ENCODE results near the gene PIP5K1B. TPM values are rescaled to one million over a fixed set of nuclear protein-coding genes. Genes with fewer than 3 reads are reported as not detected.

Gene PIP5K1B
- total and polyA plus RNA-seq, 2 of the 13 experiments (the other 11 are each of a cell fraction or from before 2014, with no cell fraction given) = 15.8 to 17.5 TPM

GRCh38 chr9:68905129-68905528 lies 200.1 kb downstream of the PIP5K1B start:
- Histone ChIP-seq H3K9ac (ENCODE audit: insufficient read depth, low read depth, low read length) (no peak overlapping the region), H3K4me1 (ENCODE audit: insufficient read depth, low read length) (no peaks in the 10 kb centered on the region), H2AFZ (ENCODE audit: low read length) (no peak overlapping the region), H3K36me3 (replicated peaks in 1 of 2; ENCODE audit: control insufficient read depth in 1 of 2, insufficient read depth in 2 of 2, low read length in 2 of 2) (peaks cover 0 to 5% of the 10 kb centered on the region in 2 experiments; a peak in 1 of 5 replicates), H3K27me3 (ENCODE audit: control insufficient read depth in 1 of 2, insufficient read depth in 2 of 2, low read length in 2 of 2) (no peaks in the 10 kb centered on the region), H4K20me1 (ENCODE audit: insufficient read depth, low read length) (no peaks in the 10 kb centered on the region), H3K4me2 (ENCODE audit: low read depth, low read length) (no peak overlapping the region), H3K27ac (ENCODE audit: extremely low read length, insufficient read depth, low read length) (no peak overlapping the region), H3K9me3 (ENCODE audit: low read length) (no peaks in the 10 kb centered on the region), H3K4me3 (replicated peaks in 1 of 3; ENCODE audit: insufficient read depth in 1 of 3, low read depth in 2 of 3, low read length in 3 of 3) (no peak overlapping the region), H3K79me2 (ENCODE audit: insufficient read depth, low read length) (no peaks in the 10 kb centered on the region)
- FAIRE-seq (no peak), ATAC-seq (no peak), DNase-seq (ENCODE audit: low spot score) (no peak)
- BruUV-seq (replicated peaks) = no TSS peak
- intact Hi-C loops (cut with micrococcal nuclease; ENCODE audit: unreplicated experiment) (no loop called here), in situ Hi-C loops (cut with HindIII; ENCODE audit: extremely low pct_ligation_motif_present, low pct_unique_long_range_greater_than_20kb) (no loop called here)
- POLR2A ChIA-PET = no interaction called here
- CTCF ChIA-PET (ENCODE audit: low intra/inter-chr PET ratio, low total read pairs) = no interaction called here
- TF ChIP-seq ZBTB43 (CRISPR knock-in tag; conservative IDR thresholded peaks at IDR 0.05) (no peak), CBX5 (CRISPR knock-in tag; IDR thresholded peaks at IDR 0.05; ENCODE audit: borderline replicate concordance) (no peak), ZSCAN22 (CRISPR knock-in tag; IDR thresholded peaks at IDR 0.05) (no peak), NR2C2 (CRISPR knock-in tag; IDR thresholded peaks at IDR 0.05; ENCODE audit: borderline replicate concordance) (no peak), MTA3 (CRISPR knock-in tag; IDR thresholded peaks at IDR 0.05) (no peak), ZNF513 (CRISPR knock-in tag; conservative IDR thresholded peaks at IDR 0.05) (no peak), ATF2 (CRISPR knock-in tag; IDR thresholded peaks at IDR 0.05) (no peak), PITX1 (CRISPR knock-in tag; IDR thresholded peaks at IDR 0.05) (no peak), TCF12 (IDR thresholded peaks at IDR 0.05) (no peak), TCF12 (CRISPR knock-in tag; IDR thresholded peaks at IDR 0.05) (no peak), SATB2 (CRISPR knock-in tag; IDR thresholded peaks at IDR 0.05) (no peak), ZFP37 (CRISPR knock-in tag; IDR thresholded peaks at IDR 0.05; ENCODE audit: borderline replicate concordance) (no peak), RBFOX2 (IDR thresholded peaks at IDR 0.05; ENCODE audit: low read depth, low read length) (no peak), ZNF674 (CRISPR knock-in tag; IDR thresholded peaks at IDR 0.05; ENCODE audit: low read depth) (no peak), ZMYM4 (CRISPR knock-in tag; IDR thresholded peaks at IDR 0.05) (no peak)
- TF ChIP-seq, protein P1, sequence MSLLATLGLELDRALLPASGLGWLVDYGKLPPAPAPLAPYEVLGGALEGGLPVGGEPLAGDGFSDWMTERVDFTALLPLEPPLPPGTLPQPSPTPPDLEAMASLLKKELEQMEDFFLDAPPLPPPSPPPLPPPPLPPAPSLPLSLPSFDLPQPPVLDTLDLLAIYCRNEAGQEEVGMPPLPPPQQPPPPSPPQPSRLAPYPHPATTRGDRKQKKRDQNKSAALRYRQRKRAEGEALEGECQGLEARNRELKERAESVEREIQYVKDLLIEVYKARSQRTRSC (CRISPR knock-in tag; IDR thresholded peaks at IDR 0.05; ENCODE audit: low read depth) = no peak
- 79% methylated on average over 3 of the region's 3 CpGs for WGBS (ENCODE audit: low lambda C conversion rate)
